ENCODE data around the gene FSD1L.
"Not testable (repeated sequence)": the region's sequence is repeated elsewhere in the genome, so short reads cannot be mapped to it uniquely, and the experiment has no call there.

Gene FSD1L

DNA sequence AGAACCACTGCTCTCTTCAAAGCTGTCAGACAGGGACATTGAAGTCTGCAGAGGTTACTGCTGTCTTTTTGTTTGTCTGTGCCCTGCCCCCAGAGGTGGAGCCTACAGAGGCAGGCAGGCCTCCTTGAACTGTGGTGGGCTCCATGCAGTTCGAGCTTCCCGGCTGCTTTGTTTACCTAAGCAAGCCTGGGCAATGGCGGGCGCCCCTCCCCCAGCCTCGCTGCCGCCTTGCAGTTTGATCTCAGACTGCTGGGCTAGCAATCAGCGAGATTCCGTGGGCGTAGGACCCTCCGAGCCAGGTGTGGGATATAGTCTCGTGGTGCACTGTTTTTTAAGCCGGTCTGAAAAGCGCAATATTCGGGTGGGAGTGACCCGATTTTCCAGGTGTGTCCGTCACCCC is 133.7 kb downstream of the FSD1L start:
- not testable (repeated sequence) for DNase-seq

DNA sequence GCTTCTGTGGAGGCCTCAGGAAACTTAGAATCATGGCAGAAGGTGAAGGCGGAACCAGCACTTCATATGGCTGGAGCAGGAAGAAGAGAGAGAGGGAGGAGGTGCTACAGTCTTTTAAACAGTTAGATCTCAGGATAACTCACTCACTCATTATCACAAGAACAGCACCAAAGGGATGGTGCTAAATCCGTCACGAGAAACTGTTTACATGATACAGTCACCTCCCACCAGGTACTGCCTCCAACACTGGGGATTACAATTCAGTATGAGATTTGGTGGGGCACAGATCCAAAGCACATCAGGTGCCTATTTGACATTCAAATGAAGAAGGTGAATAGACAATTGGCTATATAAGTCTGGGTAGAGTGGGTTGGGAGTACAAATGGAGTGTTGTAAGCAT is 145.3 kb downstream of the FSD1L start:
- DNase-seq: no peak
